HEK293 (cell line): ENCODE data around the gene ZSCAN10.
A peak's percentile ranks its signal among the peaks of the same experiment; 100 is the strongest.

Experiments
- GLI2 ChIP-seq: fragments of 450-650 bp; formaldehyde crosslinking; IDR thresholded peaks from 2 replicates; pipeline ENCODE4; 2017; ENCODE audit warnings: missing biosample characterization, missing genetic modification characterization, low read depth, borderline replicate concordance
- PATZ1 ChIP-seq: fragments of 450-650 bp; formaldehyde crosslinking; IDR thresholded peaks from 2 replicates; pipeline ENCODE4 v1.5.1; 2016; ENCODE audit warnings: missing biosample characterization, missing genetic modification characterization
- SETDB1 ChIP-seq: IDR thresholded peaks from one replicate; pipeline ENCODE4 v1.6.1; 2017; ENCODE audit warnings: mild to moderate bottlenecking, low read length, moderate library complexity, mixed read lengths; ENCODE audit not compliant: insufficient read length
- ZBTB1 ChIP-seq: fragments of 450-650 bp; formaldehyde crosslinking; IDR thresholded peaks from 2 replicates; pipeline ENCODE4 v1.5.1; 2016; ENCODE audit warnings: missing biosample characterization, missing genetic modification characterization
- ZBTB8A ChIP-seq: fragments of 450-650 bp; formaldehyde crosslinking; IDR thresholded peaks from 2 replicates; pipeline ENCODE4 v1.5.1; 2016; ENCODE audit warnings: missing biosample characterization, missing genetic modification characterization
- ZFP69B ChIP-seq: fragments of 450-650 bp; formaldehyde crosslinking; IDR thresholded peaks from 2 replicates; pipeline ENCODE4 v1.5.1; 2016; ENCODE audit warnings: missing biosample characterization, missing genetic modification characterization
- ZNF248 ChIP-seq: fragments of 450-650 bp; formaldehyde crosslinking; IDR thresholded peaks from 2 replicates; pipeline ENCODE4 v1.5.1; 2017; ENCODE audit warnings: missing biosample characterization, missing genetic modification characterization
- ZNF292 ChIP-seq: fragments of 450-650 bp; formaldehyde crosslinking; IDR thresholded peaks from 2 replicates; pipeline ENCODE4 v1.5.1; 2016; ENCODE audit warnings: low read depth, missing biosample characterization, missing genetic modification characterization, borderline replicate concordance
- ZNF391 ChIP-seq: fragments of 450-650 bp; formaldehyde crosslinking; IDR thresholded peaks from 2 replicates; pipeline ENCODE4 v1.5.1; 2016; ENCODE audit warnings: low read depth, missing biosample characterization, missing genetic modification characterization, borderline replicate concordance
- ZNF416 ChIP-seq: fragments of 450-650 bp; formaldehyde crosslinking; IDR thresholded peaks from 2 replicates; pipeline ENCODE4 v1.5.1; 2016; ENCODE audit warnings: missing biosample characterization, missing genetic modification characterization
- ZNF623 ChIP-seq: fragments of 450-650 bp; formaldehyde crosslinking; IDR thresholded peaks from 2 replicates; pipeline ENCODE4 v1.5.1; 2016; ENCODE audit warnings: missing biosample characterization, missing genetic modification characterization
- ZNF707 ChIP-seq: fragments of 450-650 bp; formaldehyde crosslinking; IDR thresholded peaks from 2 replicates; pipeline ENCODE4 v1.5.1; 2016; ENCODE audit warnings: missing biosample characterization, missing genetic modification characterization
- ZNF792 ChIP-seq: fragments of 450-650 bp; formaldehyde crosslinking; IDR thresholded peaks from 2 replicates; pipeline ENCODE4 v1.5.1; 2016; ENCODE audit warnings: missing biosample characterization, missing genetic modification characterization
- ZNF837 ChIP-seq: fragments of 450-650 bp; formaldehyde crosslinking; IDR thresholded peaks from 2 replicates; pipeline ENCODE4 v1.5.1; 2016; ENCODE audit warnings: missing biosample characterization, missing genetic modification characterization
- ZSCAN23 ChIP-seq: fragments of 450-650 bp; formaldehyde crosslinking; IDR thresholded peaks from 2 replicates; pipeline ENCODE4 v1.5.1; 2016; ENCODE audit warnings: missing biosample characterization, missing genetic modification characterization
- ZXDB ChIP-seq: fragments of 450-650 bp; formaldehyde crosslinking; IDR thresholded peaks from 2 replicates; pipeline ENCODE4 v1.5.1; 2016; ENCODE audit warnings: missing biosample characterization, missing genetic modification characterization
- TF ChIP-seq, protein P1 (sequence below): fragments of 450-650 bp; formaldehyde crosslinking; IDR thresholded peaks from 2 replicates; pipeline ENCODE4; 2016; ENCODE audit warnings: missing biosample characterization, missing genetic modification characterization
- TF ChIP-seq, protein P2 (sequence below): fragments of 450-650 bp; formaldehyde crosslinking; IDR thresholded peaks from 2 replicates; pipeline ENCODE4 v1.5.1; 2016; ENCODE audit warnings: missing biosample characterization, missing genetic modification characterization
- TF ChIP-seq, protein P3 (sequence below): fragments of 450-650 bp; formaldehyde crosslinking; IDR thresholded peaks from 2 replicates; pipeline ENCODE4 v1.5.1; 2016; ENCODE audit warnings: missing biosample characterization, missing genetic modification characterization
- TF ChIP-seq, protein P4 (sequence below): fragments of 450-650 bp; formaldehyde crosslinking; conservative IDR thresholded peaks from 2 replicates; pipeline ENCODE4 v1.5.1; 2016; ENCODE audit warnings: low read depth, missing biosample characterization, missing genetic modification characterization
- TF ChIP-seq, protein P5 (sequence below): fragments of 450-650 bp; formaldehyde crosslinking; IDR thresholded peaks from 2 replicates; pipeline ENCODE4 v1.5.1; 2016; ENCODE audit warnings: missing biosample characterization, missing genetic modification characterization, borderline replicate concordance

The ZSCAN10 gene

DNA sequence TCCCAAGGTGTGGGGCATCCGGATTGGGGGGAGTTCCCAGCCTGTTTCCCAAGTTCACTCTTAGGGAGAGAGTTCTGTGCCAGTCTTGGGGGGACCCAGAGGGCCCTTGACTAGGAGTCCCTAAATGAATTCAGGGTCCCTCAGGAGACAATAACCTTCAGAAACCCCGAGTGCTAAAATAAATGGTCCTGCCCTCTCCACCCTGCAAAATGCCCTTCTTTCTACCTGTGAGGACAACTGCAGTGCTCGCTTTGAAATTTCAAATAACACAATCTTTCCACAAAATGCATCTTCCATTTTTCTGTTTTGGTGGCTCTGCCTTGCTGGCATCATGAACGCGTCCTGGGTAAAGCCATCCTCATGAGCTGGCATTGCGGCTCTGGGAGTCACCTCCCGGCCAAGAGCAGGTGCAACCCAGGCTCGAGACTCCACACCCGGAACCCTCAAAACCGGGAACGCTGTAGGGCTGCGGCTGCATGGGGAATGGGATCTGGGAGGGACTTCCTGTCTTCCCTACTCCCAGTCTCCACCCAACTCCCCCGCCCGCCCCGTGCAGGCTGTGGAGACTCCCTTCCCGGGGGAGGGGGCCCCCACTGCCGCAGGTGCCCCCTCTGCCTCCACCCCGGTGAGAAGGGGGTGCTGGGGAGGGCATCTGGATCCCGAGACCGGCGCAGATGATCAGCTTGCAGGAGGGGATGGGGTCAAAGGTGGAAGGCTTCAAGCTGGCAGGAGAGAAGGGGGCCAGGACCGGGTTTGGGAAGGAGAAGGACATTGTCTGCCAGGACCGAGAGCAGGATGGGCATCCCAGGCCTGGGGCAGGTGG lies 13.2 kb upstream of the ZSCAN10 start, which contains the start of gene ZNF205 (continued):
- TF ChIP-seq, protein P1, sequence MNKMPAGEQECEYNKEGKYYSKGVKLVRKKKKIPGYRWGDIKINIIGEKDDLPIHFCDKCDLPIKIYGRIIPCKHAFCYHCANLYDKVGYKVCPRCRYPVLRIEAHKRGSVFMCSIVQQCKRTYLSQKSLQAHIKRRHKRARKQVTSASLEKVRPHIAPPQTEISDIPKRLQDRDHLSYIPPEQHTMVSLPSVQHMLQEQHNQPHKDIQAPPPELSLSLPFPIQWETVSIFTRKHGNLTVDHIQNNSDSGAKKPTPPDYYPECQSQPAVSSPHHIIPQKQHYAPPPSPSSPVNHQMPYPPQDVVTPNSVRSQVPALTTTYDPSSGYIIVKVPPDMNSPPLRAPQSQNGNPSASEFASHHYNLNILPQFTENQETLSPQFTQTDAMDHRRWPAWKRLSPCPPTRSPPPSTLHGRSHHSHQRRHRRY, result no peak
- TF ChIP-seq ZNF292 (tag by site-specific recombination) (no peak), ZNF792 (no peak), ZNF707 (tag by site-specific recombination) (no peak), ZBTB8A (tag by site-specific recombination) (peak; percentile 46; the same call in 1 of the 2 replicates), ZFP69B (0 out of 2 replicates have a peak, but pooled peaks have one; percentile 36), ZNF248 (no peak), PATZ1 (tag by site-specific recombination) (peak; percentile 98), ZSCAN23 (no peak; the same call in none of the 2 replicates), ZNF623 (tag by site-specific recombination) (no peak), GLI2 (tag by site-specific recombination) (no peak), ZBTB1 (tag by site-specific recombination) (no peak), ZXDB (tag by site-specific recombination) (peak; percentile 92), ZNF837 (tag by site-specific recombination) (no peak), ZNF391 (tag by site-specific recombination) (peak; percentile 62; the same call in 1 of the 2 replicates), ZNF416 (tag by site-specific recombination) (no peak), SETDB1 (no peak)
- TF ChIP-seq, protein P2, sequence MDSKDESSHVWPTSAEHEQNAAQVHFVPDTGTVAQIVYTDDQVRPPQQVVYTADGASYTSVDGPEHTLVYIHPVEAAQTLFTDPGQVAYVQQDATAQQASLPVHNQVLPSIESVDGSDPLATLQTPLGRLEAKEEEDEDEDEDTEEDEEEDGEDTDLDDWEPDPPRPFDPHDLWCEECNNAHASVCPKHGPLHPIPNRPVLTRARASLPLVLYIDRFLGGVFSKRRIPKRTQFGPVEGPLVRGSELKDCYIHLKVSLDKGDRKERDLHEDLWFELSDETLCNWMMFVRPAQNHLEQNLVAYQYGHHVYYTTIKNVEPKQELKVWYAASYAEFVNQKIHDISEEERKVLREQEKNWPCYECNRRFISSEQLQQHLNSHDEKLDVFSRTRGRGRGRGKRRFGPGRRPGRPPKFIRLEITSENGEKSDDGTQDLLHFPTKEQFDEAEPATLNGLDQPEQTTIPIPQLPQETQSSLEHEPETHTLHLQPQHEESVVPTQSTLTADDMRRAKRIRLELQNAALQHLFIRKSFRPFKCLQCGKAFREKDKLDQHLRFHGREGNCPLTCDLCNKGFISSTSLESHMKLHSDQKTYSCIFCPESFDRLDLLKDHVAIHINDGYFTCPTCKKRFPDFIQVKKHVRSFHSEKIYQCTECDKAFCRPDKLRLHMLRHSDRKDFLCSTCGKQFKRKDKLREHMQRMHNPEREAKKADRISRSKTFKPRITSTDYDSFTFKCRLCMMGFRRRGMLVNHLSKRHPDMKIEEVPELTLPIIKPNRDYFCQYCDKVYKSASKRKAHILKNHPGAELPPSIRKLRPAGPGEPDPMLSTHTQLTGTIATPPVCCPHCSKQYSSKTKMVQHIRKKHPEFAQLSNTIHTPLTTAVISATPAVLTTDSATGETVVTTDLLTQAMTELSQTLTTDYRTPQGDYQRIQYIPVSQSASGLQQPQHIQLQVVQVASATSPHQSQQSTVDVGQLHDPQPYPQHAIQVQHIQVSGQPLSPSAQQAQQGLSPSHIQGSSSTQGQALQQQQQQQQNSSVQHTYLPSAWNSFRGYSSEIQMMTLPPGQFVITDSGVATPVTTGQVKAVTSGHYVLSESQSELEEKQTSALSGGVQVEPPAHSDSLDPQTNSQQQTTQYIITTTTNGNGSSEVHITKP, result peak; percentile 93
- TF ChIP-seq, protein P3, sequence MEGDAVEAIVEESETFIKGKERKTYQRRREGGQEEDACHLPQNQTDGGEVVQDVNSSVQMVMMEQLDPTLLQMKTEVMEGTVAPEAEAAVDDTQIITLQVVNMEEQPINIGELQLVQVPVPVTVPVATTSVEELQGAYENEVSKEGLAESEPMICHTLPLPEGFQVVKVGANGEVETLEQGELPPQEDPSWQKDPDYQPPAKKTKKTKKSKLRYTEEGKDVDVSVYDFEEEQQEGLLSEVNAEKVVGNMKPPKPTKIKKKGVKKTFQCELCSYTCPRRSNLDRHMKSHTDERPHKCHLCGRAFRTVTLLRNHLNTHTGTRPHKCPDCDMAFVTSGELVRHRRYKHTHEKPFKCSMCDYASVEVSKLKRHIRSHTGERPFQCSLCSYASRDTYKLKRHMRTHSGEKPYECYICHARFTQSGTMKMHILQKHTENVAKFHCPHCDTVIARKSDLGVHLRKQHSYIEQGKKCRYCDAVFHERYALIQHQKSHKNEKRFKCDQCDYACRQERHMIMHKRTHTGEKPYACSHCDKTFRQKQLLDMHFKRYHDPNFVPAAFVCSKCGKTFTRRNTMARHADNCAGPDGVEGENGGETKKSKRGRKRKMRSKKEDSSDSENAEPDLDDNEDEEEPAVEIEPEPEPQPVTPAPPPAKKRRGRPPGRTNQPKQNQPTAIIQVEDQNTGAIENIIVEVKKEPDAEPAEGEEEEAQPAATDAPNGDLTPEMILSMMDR (tag by site-specific recombination), result peak; percentile 42; the same call in 1 of the 2 replicates
- TF ChIP-seq, protein P4, sequence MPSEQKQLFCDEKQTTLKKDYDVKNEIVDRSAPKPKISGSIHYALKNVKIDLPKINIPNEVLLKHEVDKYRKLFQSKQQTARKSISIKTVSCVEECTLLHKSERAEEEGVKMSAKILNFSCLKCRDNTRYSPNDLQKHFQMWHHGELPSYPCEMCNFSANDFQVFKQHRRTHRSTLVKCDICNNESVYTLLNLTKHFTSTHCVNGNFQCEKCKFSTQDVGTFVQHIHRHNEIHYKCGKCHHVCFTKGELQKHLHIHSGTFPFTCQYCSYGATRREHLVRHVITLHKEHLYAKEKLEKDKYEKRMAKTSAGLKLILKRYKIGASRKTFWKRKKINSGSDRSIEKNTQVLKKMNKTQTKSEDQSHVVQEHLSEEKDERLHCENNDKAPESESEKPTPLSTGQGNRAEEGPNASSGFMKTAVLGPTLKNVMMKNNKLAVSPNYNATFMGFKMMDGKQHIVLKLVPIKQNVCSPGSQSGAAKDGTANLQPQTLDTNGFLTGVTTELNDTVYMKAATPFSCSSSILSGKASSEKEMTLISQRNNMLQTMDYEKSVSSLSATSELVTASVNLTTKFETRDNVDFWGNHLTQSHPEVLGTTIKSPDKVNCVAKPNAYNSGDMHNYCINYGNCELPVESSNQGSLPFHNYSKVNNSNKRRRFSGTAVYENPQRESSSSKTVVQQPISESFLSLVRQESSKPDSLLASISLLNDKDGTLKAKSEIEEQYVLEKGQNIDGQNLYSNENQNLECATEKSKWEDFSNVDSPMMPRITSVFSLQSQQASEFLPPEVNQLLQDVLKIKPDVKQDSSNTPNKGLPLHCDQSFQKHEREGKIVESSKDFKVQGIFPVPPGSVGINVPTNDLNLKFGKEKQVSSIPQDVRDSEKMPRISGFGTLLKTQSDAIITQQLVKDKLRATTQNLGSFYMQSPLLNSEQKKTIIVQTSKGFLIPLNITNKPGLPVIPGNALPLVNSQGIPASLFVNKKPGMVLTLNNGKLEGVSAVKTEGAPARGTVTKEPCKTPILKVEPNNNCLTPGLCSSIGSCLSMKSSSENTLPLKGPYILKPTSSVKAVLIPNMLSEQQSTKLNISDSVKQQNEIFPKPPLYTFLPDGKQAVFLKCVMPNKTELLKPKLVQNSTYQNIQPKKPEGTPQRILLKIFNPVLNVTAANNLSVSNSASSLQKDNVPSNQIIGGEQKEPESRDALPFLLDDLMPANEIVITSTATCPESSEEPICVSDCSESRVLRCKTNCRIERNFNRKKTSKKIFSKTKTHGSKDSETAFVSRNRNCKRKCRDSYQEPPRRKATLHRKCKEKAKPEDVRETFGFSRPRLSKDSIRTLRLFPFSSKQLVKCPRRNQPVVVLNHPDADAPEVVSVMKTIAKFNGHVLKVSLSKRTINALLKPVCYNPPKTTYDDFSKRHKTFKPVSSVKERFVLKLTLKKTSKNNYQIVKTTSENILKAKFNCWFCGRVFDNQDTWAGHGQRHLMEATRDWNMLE (tag by site-specific recombination), result peak; percentile 83
- TF ChIP-seq, protein P5, sequence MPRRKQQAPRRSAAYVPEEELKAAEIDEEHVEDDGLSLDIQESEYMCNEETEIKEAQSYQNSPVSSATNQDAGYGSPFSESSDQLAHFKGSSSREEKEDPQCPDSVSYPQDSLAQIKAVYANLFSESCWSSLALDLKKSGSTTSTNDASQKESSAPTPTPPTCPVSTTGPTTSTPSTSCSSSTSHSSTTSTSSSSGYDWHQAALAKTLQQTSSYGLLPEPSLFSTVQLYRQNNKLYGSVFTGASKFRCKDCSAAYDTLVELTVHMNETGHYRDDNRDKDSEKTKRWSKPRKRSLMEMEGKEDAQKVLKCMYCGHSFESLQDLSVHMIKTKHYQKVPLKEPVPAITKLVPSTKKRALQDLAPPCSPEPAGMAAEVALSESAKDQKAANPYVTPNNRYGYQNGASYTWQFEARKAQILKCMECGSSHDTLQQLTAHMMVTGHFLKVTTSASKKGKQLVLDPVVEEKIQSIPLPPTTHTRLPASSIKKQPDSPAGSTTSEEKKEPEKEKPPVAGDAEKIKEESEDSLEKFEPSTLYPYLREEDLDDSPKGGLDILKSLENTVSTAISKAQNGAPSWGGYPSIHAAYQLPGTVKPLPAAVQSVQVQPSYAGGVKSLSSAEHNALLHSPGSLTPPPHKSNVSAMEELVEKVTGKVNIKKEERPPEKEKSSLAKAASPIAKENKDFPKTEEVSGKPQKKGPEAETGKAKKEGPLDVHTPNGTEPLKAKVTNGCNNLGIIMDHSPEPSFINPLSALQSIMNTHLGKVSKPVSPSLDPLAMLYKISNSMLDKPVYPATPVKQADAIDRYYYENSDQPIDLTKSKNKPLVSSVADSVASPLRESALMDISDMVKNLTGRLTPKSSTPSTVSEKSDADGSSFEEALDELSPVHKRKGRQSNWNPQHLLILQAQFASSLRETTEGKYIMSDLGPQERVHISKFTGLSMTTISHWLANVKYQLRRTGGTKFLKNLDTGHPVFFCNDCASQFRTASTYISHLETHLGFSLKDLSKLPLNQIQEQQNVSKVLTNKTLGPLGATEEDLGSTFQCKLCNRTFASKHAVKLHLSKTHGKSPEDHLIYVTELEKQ (tag by site-specific recombination), result no peak
